ENCODE results near the gene CNR1.
A peak's percentile ranks its signal among the peaks of the same experiment; 100 is the strongest.

CNR1 gene

DNA sequence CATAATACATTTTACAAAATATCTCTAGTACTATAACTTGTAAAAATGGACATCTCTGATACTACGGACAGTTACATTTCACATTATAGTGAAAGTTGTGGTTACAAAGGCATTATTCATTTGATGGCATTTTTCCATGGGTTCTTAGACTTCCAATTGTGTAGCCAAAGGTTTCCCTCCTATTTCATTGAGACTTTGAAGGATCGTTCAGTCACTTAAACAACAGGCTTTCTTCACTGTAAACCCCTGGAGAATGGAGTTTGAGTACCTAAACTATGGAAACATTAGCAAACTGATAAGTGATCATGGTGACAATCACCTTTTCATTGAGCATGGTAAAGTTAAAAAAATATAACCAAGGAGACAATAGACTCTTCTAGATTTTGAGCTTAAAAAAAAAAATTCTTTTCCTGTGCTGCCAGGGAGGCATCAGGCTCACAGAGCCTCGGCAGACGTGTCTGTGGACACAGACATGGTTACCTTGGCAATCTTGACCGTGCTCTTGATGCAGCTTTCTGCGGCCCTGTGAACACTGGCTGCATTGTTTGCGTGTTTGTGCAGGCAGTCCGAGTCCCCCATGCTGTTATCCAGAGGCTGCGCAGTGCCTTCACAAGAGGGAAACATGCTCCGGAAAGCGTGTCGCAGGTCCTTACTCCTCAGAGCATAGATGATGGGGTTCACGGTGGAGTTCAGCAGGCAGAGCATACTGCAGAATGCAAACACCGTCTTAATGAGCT, 22.6 kb downstream of the CNR1 start:
- DNase-seq, result no peak

GRCh38 chr6:88142297-88142668, 23.9 kb downstream of the CNR1 start:
- no peak for DNase-seq

DNA sequence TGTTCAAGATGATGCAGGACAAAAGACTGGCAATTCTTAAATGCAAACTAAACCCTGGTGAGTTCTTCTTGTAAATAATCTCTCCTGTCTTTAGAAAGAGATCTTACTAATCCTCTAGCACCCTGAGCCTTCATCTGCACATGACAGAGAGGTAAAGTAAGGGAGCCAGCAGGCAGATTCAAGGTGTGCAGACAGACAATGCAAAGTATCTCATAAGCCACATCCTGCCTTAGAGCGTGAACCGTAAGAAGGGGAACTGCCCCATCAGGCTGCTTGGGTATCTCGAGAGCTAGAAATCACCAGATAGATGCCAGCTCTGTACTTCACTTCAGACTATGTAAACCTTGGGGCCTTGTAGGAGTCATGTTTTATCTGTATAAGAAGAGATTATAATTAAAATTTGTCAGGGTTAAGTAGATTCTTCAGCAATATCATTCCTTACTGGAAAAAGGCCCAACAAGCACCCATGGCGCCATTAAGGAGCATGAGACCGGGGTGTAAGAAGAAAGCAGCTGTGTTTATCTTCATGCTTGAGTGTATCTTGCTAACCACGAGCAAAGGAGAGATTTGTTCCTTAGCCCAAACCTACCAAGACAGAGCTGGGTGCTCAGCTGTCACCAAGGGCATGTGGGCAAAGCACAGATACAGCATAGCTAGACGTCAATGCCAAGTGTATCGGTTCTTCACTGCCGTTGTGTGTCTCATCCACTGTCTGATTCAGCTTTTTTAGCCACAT, 24.4 kb downstream of the CNR1 start:
- DNase-seq, result no peak

GRCh38 chr6:88137915-88138314, 28.2 kb downstream of the CNR1 start:
- DNase-seq, result no peak

GRCh38 chr6:88135578-88136114, 30.5 kb downstream of the CNR1 start:
- no peak for DNase-seq

DNA sequence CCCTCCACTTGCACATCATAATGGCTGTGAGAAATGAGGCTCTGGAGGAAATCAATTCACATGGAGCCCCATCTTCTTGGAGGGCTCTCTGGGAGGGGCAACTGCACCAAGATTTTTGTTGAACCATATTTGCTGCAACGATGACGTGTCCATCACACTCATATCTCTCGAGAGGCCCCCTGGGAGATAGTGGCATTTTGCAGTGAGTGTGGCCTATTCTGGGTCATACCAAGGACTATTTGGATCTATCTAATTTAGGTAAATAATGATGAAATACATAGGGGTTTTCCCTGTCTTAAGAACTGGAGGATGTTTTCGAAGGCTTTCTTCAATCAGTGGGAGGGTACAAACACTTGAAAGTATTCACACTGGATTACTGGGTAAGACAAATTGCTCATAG, 31.6 kb downstream of the CNR1 start:
- DNase-seq, result no peak

DNA sequence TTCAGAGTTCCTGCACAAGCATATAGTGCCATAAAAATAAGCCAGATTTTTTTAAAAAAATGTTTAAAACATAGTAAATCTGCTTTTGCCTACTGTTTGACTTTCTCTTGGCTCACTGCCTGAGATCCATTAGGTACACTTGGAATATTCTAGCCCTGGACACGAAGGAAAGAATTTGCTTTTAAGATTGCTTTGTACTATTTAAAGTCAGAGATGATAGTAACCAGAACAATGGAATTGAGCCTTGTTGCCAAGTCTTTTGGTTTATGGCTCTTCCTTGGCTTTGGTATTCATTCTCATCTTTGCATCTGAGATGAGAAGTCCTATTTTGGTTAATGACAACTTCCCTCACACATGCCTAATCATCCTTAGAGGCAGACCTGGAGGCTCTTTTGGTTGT, 32.4 kb downstream of the CNR1 start:
- no peak for DNase-seq

GRCh38 chr6:88124925-88125557, 41.1 kb downstream of the CNR1 start:
- DNase-seq, result no peak

DNA sequence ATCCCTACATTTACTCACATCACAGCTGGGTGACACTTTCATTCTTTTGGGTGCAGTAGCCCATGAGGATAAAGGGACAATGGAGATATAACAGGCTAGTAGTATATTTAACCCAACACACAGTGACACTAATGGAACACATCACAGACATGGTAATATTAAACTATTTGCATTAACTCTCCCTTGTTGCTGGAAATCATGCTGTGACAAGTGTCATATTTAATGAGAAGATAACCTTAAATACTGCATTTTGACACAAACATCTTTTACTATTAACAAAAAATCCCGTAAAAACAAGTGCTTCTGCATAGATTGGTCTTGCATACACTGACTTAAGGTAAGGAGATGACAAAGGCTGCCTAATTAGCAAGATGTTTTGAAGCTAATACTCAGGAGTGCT, 45.5 kb downstream of the CNR1 start:
- no peak for DNase-seq

DNA sequence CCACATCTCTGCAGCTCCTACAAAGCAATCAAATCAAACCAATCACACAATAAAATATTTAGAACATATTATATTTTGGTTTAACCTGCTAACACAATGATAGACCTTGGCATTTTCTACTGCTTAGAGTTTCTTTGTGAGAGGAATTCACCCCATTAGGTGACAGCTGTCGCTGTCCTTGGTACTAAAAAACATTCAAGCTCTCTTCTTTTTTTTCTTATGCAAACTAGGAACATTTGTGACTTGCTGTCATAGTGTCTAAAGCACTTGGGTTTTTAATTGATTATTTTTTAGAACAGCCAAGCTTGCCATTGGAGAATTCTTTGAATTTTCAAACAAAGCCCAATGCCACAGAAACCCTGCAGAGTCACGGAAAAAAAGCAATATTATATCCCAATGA, 46.4 kb downstream of the CNR1 start:
- no peak for DNase-seq

GRCh38 chr6:88116276-88116675, 49.9 kb downstream of the CNR1 start:
- no peak for DNase-seq

- DNase-seq, result no peak
Measured at GRCh38 chr6:88115307-88115706, 50.8 kb downstream of the CNR1 start.

DNA sequence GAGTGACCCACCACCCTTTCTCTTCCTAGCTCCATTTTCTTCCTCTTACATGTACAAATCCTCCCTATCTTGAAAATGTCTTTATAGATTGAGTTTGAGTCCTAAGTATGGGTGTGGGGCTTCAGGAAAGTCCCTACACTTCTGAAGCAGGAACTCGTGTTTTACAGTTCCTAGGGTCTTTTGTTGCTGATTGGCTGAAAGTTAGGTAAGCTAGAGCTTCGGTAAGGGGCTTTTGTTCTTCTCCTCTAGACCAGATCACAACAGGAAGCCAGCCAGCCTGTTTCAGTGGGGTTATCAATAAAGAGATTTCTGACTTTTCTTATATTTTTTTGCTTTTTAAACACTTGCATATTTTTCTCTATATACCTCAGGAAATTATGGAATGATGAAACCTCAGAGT, 51.3 kb downstream of the CNR1 start:
- DNase-seq, result no peak

- DNase-seq, result no peak
Measured at GRCh38 chr6:88111991-88112390, 54.2 kb downstream of the CNR1 start.

DNA sequence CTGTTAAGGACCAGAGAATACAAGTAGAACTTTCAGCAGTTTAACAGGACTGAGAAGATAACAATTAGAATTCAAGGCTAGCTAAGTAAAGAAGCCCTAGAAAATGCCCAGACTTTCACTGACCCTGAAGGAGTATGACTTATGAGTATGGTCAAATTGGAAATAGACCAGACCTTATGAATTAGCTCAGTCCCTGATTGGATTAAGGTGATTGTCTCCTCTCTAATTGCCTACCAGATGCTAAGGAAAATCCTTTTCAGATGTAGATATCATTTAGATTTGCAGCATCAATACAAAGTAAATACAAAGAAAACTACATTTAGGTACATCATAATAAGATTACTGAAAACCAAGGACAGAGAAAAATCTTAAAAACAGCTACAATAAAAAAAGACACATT, 58.9 kb downstream of the CNR1 start:
- no peak for DNase-seq

DNA sequence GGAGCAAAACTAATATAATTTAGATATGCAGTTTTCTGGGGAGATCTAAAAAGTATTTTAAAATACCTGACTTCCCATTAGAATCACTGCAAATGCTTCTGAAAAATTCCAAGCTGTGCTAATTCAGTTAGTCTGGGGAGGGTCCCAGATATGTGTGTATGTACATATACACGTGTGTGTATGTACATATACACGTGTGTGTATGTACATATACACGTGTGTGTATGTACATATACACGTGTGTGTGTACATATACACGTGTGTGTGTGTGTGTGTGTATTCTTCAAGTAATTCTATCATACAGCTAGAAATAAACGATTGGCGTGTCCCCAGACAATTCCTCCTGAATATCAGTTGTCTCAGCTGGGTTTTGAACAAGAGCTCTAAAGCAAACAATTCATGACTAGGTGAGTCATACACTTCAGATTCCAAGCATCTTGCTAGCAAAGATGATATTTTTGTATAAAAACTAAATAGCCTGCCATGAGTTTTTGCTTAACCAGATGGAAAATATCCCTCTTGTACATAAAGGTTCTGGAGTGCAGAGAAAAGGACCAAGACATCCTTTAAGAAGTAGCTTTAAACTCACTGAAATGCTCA, 60.3 kb downstream of the CNR1 start:
- peak; percentile 3 for DNase-seq
